Neural cell (in vitro differentiated cells): ENCODE measurements around the gene RADIL. TPM values are rescaled to one million over a fixed set of nuclear protein-coding genes. Genes with fewer than 3 reads are reported as not detected.

Experiments used
- H2AFZ ChIP-seq: fragments of 200-600, 300-800 bp; sonication (generic), shearing (Covaris generic); 2 replicates; pipeline ENCODE4 v1.6.0; 2014; ENCODE audit warnings: low read depth, mild to moderate bottlenecking, antibody characterized with exemption, low read length, moderate library complexity
- H3F3A ChIP-seq: fragments of 200-600 bp; shearing (Covaris generic); 2 replicates; pipeline ENCODE4 v1.6.1; 2016; ENCODE audit warnings: mild to moderate bottlenecking, moderate library complexity, mixed read lengths, antibody characterized with exemption, low read length; ENCODE audit not compliant: insufficient read depth, poor library complexity, severe bottlenecking
- H3K27ac ChIP-seq: fragments of 200-600, 300-800 bp; sonication (generic), shearing (Covaris generic); 2 replicates; pipeline ENCODE4 v1.5.1; 2014; ENCODE audit warnings: mild to moderate bottlenecking, low read length, moderate library complexity
- H3K27me3 ChIP-seq: fragments of 300-800, 200-600 bp; sonication (generic), shearing (Covaris generic); 2 replicates; pipeline ENCODE4 v1.6.0; 2014; ENCODE audit warnings: mild to moderate bottlenecking, low read depth, low read length, moderate library complexity; ENCODE audit not compliant: insufficient read depth
- H3K36me3 ChIP-seq: fragments of 300-800, 200-600 bp; sonication (generic), shearing (Covaris generic); 2 replicates; pipeline ENCODE4 v1.5.1; 2014; ENCODE audit warnings: mild to moderate bottlenecking, antibody characterized with exemption, low read length, moderate library complexity; ENCODE audit not compliant: insufficient read depth
- H3K4me2 ChIP-seq: fragments of 300-800, 200-600 bp; sonication (generic), shearing (Covaris generic); 2 replicates; pipeline ENCODE4 v1.6.0; 2014; ENCODE audit warnings: mild to moderate bottlenecking, low read length
- H3K4me3 ChIP-seq: fragments of 300-800, 200-600 bp; sonication (generic), shearing (Covaris generic); 2 replicates; pipeline ENCODE4 v1.5.1; 2014; ENCODE audit warnings: mild to moderate bottlenecking, low read length, moderate library complexity
- H3K79me2 ChIP-seq: fragments of 200-600 bp; shearing (Covaris generic); replicated peaks from 2 replicates; pipeline ENCODE4 v1.6.0; 2014; ENCODE audit warnings: mild to moderate bottlenecking, low read length, moderate library complexity; ENCODE audit not compliant: insufficient read depth
- H3K9ac ChIP-seq: fragments of 300-800, 200-600 bp; sonication (generic), shearing (Covaris generic); 2 replicates; pipeline ENCODE4 v1.6.1; 2016; ENCODE audit warnings: mild to moderate bottlenecking, low read length, mixed read lengths
- H3K9me2 ChIP-seq: fragments of 200-600 bp; shearing (Covaris generic); 2 replicates; pipeline ENCODE4 v1.6.1; 2016; ENCODE audit warnings: mild to moderate bottlenecking, low read length, mixed read lengths; ENCODE audit not compliant: insufficient read depth
- H3K9me3 ChIP-seq: fragments of 200-600, 300-800 bp; sonication (generic), shearing (Covaris generic); 2 replicates; pipeline ENCODE4 v1.6.1; 2016; ENCODE audit warnings: mild to moderate bottlenecking, mixed run types, low read length, moderate library complexity, mixed read lengths
- H4K20me1 ChIP-seq: fragments of 200-600 bp; shearing (Covaris generic); 2 replicates; pipeline ENCODE4 v1.6.1; 2016; ENCODE audit warnings: mild to moderate bottlenecking, mixed run types; ENCODE audit not compliant: insufficient read depth
- CTCF ChIP-seq: fragments of 450-650 bp; IDR thresholded peaks from 2 replicates; pipeline ENCODE4 v1.5.1; 2014; ENCODE audit warnings: antibody characterized with exemption, mild to moderate bottlenecking, moderate library complexity; ENCODE audit not compliant: poor library complexity, severe bottlenecking
- EP300 ChIP-seq: fragments of 450-650 bp; conservative IDR thresholded peaks from 2 replicates; pipeline ENCODE4 v1.6.1; 2014; ENCODE audit warnings: antibody characterized with exemption, mild to moderate bottlenecking, moderate library complexity; ENCODE audit not compliant: poor library complexity, severe bottlenecking
- EZH2 ChIP-seq: fragments of 200-600, 300-800 bp; shearing (Covaris generic), sonication (generic); IDR thresholded peaks from 2 replicates; pipeline ENCODE4 v1.6.1; 2014; ENCODE audit warnings: antibody characterized with exemption, low read length, borderline replicate concordance, mild to moderate bottlenecking; ENCODE audit not compliant: insufficient read depth, poor library complexity, severe bottlenecking
- MXI1 ChIP-seq: fragments of 450-650 bp; conservative IDR thresholded peaks from 2 replicates; pipeline ENCODE4 v1.6.1; 2014; ENCODE audit warnings: antibody characterized with exemption, mild to moderate bottlenecking; ENCODE audit not compliant: poor library complexity, severe bottlenecking
- POLR2AphosphoS5 ChIP-seq: IDR thresholded peaks from 2 replicates; pipeline ENCODE4 v1.6.1; 2012
- RAD21 ChIP-seq: fragments of 450-650 bp; conservative IDR thresholded peaks from 2 replicates; pipeline ENCODE4 v1.6.1; 2014; ENCODE audit warnings: antibody characterized with exemption, mild to moderate bottlenecking, moderate library complexity
- REST ChIP-seq: IDR thresholded peaks from 2 replicates; pipeline ENCODE4 v1.6.1; 2012; ENCODE audit warnings: borderline replicate concordance
- SMC3 ChIP-seq: fragments of 450-650 bp; conservative IDR thresholded peaks from 2 replicates; pipeline ENCODE4 v1.6.1; 2014; ENCODE audit warnings: antibody characterized with exemption, mild to moderate bottlenecking, moderate library complexity; ENCODE audit not compliant: poor library complexity
- TAF1 ChIP-seq: IDR thresholded peaks from 2 replicates; pipeline ENCODE4 v1.6.1; 2012; ENCODE audit warnings: low read depth
- polyA plus RNA-seq: library from polyadenylated mRNA; depleted of rRNA; stranded (reverse); fragments of >200 nt; gene quantifications from 2 replicates; pipeline ENCODE4 v1.2.3, GENCODE V29; 2014

RADIL gene
- polyA plus RNA-seq, 1 donor from 2014 or later = 4.1 TPM

- TF ChIP-seq SMC3 (no peak), EP300 (no peak)
- no peaks in the 10 kb centered on the region for H3K36me3 ChIP-seq
Observed at GRCh38 chr7:4834601-4835397, 48.7 kb downstream of the RADIL start.

GRCh38 chr7:4833691-4834600 lies 49.6 kb downstream of the RADIL start:
- Histone ChIP-seq H3K27ac (no peak overlapping the region), H3K9ac (no peak overlapping the region), H3K4me2 (no peak overlapping the region), H3K4me3 (no peak overlapping the region), H2AFZ (no peak overlapping the region), H3K9me2 (no peaks in the 10 kb centered on the region), H3K79me2 (no peaks in the 10 kb centered on the region), H3K9me3 (no peaks in the 10 kb centered on the region), H3F3A (no peaks in the 10 kb centered on the region), H3K27me3 (no peaks in the 10 kb centered on the region), H4K20me1 (no peaks in the 10 kb centered on the region), H3K36me3 (no peaks in the 10 kb centered on the region)
- no peak for TF ChIP-seq REST
- no peak for TF ChIP-seq POLR2AphosphoS5
- TF ChIP-seq EP300 = no peak
- no peak for TF ChIP-seq MXI1
- no peak for TF ChIP-seq SMC3
- TF ChIP-seq EZH2 = no peak
- no peak for TF ChIP-seq TAF1
- TF ChIP-seq RAD21 = no peak
- no peak for TF ChIP-seq CTCF

More at GRCh38 chr7:4834601-4835397, 48.7 kb downstream of the RADIL start:
- no peaks in the 10 kb centered on the region for H3K9me3 ChIP-seq
- no peak overlapping the region for H3K9ac ChIP-seq
- no peak overlapping the region for H2AFZ ChIP-seq
- no peaks in the 10 kb centered on the region for H3F3A ChIP-seq
- no peak overlapping the region for H3K27ac ChIP-seq
- H4K20me1 ChIP-seq = no peaks in the 10 kb centered on the region
- H3K79me2 ChIP-seq = no peaks in the 10 kb centered on the region
- no peak overlapping the region for H3K4me3 ChIP-seq
- H3K9me2 ChIP-seq = no peaks in the 10 kb centered on the region
- no peak overlapping the region for H3K4me2 ChIP-seq
- no peaks in the 10 kb centered on the region for H3K27me3 ChIP-seq
